Body of pancreas (tissue), 4 donors: Measurements from ENCODE around the gene TCF3.

ENCODE experiments used
- CTCF ChIP-seq, 7 experiments: fragments of 450-650 bp in 4 of 7; fragments of 200-600 bp in 3 of 7; sonication (generic) in 3 of 7; IDR thresholded peaks; one replicate each; pipeline ENCODE4 v1.5.1; 2016 to 2019; ENCODE audit warnings: antibody characterized with exemption in 7 of 7
- POLR2A ChIP-seq, 3 donors: fragments of 450-650 bp; IDR thresholded peaks; one replicate each; pipeline ENCODE4 v1.6.1; 2016; ENCODE audit warnings: antibody characterized with exemption in 3 of 3, mild to moderate bottlenecking in 2 of 3

- TF ChIP-seq CTCF (IDR thresholded peaks at IDR 0.05) (no peak), POLR2A (IDR thresholded peaks at IDR 0.05) (no peak)
Measured at GRCh38 chr19:1609103-1609396, 43.4 kb downstream of the TCF3 start.
